ENCODE measurements around the gene UBR4.

UBR4 gene

GRCh38 chr1:19072285-19072981, 137.6 kb downstream of the UBR4 start:
- no peak for DNase-seq (ENCODE audit: low read depth, low spot score)

GRCh38 chr1:19071674-19072281, 138.3 kb downstream of the UBR4 start:
- no peak for DNase-seq (ENCODE audit: low read depth, low spot score)

DNA sequence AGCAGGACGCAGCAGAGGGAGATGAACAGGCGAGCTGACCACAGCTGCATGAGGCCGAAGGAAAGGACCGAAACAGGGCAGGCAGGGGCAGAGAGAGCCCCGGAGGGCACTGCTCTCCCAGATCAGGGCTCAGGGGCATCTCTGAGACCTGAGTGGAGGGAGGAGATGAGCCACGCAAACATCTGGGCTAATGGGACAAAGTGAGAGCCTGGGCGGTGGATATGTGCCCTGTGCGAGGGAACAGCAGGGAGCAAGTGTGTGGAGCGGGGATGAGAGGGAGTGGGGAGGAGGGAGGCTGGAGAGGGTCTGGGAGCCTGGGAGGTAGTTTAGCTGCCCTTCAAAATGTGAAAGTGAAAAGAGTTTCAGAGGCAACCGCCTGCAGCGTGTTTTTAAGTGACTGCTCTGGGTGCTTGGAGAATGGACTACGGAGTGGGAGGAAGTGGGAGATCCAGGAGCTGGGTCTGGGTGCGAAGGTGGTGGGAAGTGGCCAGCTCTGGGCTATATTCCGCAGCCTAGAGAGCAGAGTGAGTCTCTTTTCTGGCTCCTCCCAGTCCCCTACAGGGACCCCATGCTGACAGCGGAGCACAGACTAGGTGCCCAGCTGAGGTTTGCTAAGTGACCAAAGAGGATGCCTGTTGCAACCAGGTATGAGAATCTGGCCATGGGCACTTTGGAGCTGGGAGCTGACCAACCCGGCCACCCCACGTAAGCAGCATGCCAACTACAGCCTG, 139.0 kb downstream of the UBR4 start:
- no peak for DNase-seq (ENCODE audit: low read depth, low spot score)

DNA sequence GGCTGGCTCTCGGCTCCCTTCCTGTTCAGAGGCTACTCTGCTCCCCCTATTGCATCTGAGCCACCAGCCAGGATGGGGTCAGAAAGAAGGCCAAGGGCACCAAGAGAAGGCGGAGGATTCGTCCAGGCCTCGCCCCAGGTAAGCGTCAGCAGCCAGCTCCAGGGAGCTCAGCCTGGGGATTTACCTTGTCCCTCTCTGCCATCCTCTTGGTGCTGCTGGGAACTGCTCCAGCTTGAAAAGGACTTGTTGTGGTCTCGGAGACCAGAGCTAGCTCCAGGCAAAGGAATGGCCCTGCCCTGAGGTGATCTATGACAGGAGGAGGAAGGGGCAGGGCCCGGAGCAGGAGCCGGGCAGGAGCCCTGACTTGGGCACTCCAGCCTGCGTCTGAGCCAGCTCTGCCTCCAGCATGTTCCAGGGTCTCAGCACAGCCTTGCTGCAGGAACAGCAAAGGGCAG, 139.8 kb downstream of the UBR4 start:
- DNase-seq (ENCODE audit: low read depth, low spot score): no peak

GRCh38 chr1:19068639-19069276, 141.3 kb downstream of the UBR4 start:
- no peak for DNase-seq (ENCODE audit: low read depth, low spot score)

DNA sequence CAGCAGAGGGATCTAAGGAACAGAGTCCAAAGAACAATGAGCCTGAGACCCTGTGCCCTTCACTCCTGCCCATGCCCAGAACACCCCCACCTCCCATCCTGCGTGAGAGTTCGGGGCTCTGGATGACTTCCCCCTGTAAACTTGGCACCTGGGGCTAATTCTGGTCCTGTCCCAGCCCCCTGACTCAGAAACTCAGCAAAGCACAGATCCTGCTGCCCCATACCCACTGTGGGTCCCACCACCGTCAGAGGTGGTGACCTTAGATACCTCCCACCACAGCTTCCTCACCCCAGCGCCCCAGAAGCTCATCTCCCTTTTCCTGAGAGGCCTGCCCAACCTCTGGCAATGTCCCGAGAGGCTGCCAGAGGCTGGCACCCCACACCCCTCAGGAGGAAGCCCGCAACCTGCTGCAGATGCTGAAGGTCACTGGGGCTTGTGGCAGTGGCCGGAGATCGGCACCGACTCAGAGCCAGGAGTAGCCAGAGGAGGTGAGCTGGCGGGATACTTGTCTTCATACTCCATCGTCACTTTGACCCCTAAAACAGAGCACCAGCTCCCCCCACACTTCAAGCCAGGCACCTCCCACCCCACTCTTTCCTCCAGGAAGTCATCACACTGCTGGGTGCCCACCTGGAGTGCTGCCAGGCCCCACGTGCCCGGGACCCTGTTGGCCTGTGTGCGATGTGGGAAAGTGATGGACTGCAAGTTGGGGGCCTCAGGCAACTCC, 142.0 kb downstream of the UBR4 start:
- no peak for DNase-seq (ENCODE audit: low read depth, low spot score)

DNA sequence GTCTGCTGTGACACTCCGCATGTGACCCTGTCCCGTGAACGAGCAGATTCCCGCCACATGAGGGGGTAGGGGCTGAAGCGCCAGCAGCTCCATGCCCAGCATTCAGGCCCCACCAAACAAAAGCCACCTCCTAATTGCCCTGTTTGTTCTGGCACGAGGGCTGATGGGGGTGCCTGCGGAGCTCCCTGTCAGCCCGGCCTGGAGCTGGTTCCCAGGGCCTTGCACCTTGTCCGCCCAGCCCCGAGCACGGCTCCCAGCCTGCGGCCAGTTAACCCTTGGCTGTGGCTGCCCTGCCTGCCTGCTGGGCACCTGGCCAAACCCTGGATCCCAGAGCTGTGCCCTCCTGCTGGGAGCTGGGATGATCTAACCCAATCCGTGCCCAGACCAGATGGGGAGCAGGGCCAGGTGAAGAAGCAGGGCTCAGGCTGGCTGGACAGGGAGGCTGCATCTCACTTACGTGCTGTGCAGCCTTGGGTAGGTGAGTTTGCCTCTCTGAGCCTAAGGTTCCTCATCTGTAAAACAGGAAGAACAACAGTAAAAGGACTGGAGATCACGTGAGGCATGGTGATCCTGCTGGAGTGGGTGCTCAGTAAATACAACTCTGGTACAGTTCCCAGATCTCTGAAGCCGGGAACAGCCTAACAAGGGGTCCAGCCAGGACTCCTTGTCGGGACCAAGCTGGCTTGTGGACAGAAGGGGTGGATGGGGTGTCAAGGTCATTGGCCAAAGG, 142.7 kb downstream of the UBR4 start:
- no peak for DNase-seq (ENCODE audit: low read depth, low spot score)

- DNase-seq (ENCODE audit: low read depth, low spot score): no peak
These were observed 143.2 kb downstream of the UBR4 start for GRCh38 chr1:19066874-19067181.

DNA sequence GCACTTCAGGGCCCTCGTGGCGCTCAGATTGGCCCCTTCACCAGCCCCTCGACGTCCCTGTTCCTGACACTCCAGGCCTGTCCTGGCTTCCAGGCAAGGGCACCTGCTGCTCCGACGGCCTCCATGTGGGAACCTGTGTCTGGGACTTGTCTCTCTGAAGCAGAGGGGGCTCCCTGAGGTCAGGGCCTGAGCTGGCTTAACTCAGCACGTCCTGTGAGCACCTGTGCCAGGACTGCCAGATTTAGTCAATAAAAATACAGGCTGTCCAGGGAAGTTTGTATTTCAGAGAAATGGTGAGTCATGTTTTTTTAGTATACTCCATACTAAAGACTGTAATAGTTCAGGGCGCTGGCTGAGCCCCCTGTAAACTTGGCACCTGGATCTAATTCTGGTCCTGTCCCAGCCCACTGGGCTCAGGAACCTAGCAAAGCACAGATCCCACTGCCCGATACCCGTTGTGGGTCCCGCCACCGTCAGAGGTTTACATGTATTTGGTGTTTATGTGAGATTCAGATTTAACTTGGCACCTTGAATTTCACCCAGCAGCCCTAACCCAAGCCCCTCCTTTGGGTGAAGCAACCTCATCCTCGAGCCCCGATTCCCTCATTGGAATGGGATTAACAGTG, 143.7 kb downstream of the UBR4 start:
- no peak for DNase-seq (ENCODE audit: low read depth, low spot score)

DNA sequence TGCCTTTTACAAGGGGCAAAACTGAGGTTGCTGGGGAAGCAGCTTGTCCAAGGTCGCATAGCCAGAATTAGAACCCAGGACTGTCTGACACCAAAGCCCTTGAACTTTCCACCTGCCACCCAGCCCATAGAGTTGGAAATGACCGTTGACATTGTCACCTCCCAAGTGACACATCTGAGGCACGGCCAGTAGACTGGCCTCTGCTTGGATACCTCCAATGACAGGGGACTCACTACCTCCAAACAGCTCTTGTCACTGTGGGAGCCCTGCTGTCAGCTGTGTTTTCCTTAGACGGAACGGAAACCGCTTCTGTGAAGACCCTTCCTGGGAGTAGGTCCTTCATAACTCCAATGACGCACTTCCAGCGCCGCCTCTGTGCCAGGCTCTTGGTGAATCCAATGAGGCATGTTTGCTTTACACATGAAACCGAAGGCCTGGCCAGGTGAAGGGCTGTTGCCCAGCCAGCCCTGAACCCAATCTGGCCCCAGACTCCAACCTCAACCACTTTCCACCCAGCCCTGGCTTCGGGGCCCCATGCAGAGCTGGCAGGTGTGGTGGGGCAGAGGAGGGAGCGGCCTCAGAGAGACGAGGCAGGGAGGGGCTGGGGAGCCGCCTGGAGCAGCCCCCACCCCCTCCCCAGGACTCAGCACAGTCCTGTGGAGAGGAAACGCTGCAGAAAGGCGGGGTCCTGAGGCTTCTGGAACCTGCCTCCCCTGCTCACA, 144.4 kb downstream of the UBR4 start:
- DNase-seq (ENCODE audit: low read depth, low spot score): no peak

GRCh38 chr1:19064906-19065450, 145.1 kb downstream of the UBR4 start:
- no peak for DNase-seq (ENCODE audit: low read depth, low spot score)

DNA sequence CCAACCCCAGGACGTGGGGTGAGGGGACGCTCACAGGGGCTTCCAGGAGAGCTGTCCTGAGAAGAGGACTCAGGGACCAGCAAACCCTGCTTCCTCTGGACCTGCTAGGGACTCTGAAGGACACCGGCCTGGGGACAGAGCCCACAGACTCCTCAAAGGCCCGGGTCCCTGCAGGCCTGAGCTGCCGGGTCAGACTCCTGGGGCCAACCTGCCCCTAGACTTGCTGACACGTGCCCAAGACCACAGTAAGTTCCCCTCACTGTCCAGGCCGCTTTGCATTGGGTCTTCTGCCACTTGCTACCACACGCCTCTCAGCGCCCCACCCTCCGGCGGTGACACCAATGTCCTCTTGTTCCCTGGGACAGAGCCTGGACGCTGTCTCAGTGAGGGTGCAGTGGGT, 146.9 kb downstream of the UBR4 start:
- no peak for DNase-seq (ENCODE audit: low read depth, low spot score)

DNA sequence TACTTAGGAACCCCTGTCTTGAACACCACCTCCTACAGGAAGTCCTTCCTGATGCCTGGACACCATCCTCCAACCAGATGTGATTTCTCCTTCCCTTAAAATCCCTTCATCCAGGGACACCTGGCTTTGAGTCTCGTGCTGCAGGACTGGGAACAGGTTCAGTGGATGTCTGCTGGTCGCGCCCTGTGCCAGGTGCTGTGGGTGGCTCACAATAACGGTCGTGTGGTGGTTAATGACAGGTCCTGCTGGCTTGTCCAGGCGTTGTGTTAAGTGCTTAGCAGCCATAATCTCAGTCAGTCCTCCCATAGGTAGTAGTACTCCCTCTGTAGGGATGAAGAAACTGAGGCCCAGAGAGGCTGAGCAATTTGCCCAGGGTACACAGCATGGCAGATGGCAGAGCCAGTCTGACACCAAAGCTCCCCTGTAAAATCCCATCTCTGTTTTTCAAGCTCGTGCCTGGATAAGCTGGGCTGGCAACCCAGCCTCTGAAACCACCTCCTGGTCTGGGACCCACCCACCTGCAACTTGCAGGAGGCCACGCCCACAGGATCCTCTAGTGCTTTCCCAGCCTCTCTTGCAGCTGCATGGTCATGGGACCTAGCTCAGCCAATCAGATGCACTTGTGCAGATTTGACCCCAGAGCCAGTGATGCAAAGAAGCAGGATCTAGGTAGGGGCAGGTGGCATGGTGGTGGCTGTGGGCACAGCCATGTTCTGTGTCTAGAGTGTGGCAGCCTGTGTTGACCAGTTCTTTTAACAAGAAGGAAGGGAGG, 147.6 kb downstream of the UBR4 start:
- DNase-seq (ENCODE audit: low read depth, low spot score): no peak

DNA sequence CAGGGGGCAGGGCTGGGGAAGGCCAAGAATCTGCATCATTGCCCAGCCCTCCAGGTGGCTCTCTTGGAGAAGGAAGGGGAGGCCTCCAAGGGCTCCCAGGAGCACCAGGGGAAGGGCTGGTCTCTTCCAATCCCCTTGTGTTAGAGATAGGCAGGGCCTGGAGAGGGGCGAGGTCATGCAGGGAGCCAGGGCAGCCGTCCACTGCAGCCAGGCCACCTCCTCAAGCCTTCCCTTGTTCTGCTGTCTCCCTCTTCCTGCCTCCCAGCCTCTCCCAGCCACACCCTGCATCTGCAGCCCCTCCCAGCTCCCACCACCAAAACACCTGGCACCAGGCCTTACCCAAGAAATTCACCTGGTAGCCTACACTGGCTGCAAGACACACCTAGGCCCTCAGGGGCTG, 148.3 kb downstream of the UBR4 start:
- DNase-seq (ENCODE audit: low read depth, low spot score): no peak

DNA sequence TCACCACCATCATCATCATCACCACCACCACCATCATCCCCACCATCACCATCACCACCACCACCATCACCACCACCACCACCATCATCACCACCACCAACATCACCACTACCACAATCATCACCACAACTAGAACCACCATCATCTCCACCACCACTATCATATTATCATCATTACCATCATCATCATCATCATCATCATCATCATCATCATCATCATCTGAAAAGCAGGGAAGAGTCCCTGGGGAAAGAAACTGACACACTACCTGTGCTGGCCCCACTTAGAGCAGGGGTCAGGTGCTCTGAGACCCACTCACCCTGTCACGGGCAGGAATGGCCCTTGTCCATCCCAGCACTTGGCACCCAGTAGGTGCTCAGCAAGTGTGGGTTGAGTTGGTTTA, 148.7 kb downstream of the UBR4 start:
- DNase-seq (ENCODE audit: low read depth, low spot score): no peak

- no peak for DNase-seq (ENCODE audit: low read depth, low spot score)
These were observed 150.3 kb downstream of the UBR4 start for GRCh38 chr1:19059773-19060172.

- DNase-seq (ENCODE audit: low read depth, low spot score): no peak
These were observed 151.6 kb downstream of the UBR4 start for GRCh38 chr1:19058476-19058797.

DNA sequence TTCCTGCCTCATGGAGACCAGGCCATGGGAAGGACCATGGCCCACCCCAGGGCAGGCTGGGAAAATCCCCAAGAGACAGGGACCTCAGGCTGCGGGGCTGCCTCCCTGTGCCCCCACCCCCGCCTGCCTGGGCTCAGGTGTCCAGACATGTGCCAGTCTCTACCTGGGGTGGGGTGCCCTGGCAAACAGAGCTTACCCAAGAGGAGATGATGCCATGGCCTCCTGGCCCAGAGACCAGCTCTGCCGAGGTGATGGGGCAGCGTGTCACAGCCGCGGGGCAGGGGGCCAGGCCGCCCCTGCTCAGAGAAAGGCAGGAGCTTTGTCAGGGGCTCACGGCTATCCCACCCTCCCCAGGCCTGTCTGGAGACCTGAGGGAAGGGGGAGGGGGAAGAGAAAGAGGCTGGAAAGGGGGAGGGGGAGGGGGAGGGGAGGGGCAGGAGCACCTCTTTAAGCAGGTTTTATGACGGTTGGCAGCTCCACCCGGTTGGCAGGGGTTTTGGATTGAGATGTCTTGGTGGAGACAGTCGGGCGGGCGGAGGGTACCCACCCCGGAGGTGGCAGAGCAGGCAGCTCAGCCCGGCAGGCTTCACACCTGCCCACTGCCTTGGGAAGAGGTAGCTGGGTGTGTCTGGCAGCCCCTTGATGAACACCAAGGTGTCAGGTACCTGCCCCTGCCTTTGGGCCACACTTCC, 152.1 kb downstream of the UBR4 start:
- no peak for DNase-seq (ENCODE audit: low read depth, low spot score)
